Suprapubic skin (tissue), 4 donors: ENCODE measurements around the gene CISH. TPM values are rescaled to one million over a fixed set of nuclear protein-coding genes. Genes with fewer than 3 reads are reported as not detected.

Experiments
- DNase-seq, 2 donors: peaks; one replicate each; pipeline ENCODE4 v3.0.0-alpha.2; 2019; ENCODE audit warnings: low spot score in 2 of 2
- H3K27ac ChIP-seq: fragments of 200-600 bp; sonication (generic); one replicate; pipeline ENCODE4 v1.5.1; 2019
- H3K27me3 ChIP-seq: fragments of 200-600 bp; sonication (generic); one replicate; pipeline ENCODE4 v1.5.1; 2019
- H3K36me3 ChIP-seq: fragments of 200-600 bp; sonication (generic); one replicate; pipeline ENCODE4 v1.5.1; 2019
- H3K4me1 ChIP-seq: fragments of 200-600 bp; sonication (generic); one replicate; pipeline ENCODE4 v1.5.1; 2019
- H3K4me3 ChIP-seq: fragments of 200-600 bp; sonication (generic); one replicate; pipeline ENCODE4 v1.5.1; 2019; ENCODE audit warnings: mild to moderate bottlenecking
- H3K9me3 ChIP-seq: fragments of 200-600 bp; sonication (generic); one replicate; pipeline ENCODE4 v1.5.1; 2019
- CTCF ChIP-seq, 2 donors: fragments of 200-600 bp in 1 of 2; fragments of 450-650 bp in 1 of 2; sonication (generic) in 1 of 2; IDR thresholded peaks; one replicate each; pipeline ENCODE4 v1.5.1; 2016 to 2019; ENCODE audit warnings: antibody characterized with exemption in 2 of 2, mild to moderate bottlenecking in 1 of 2, moderate library complexity in 1 of 2
- EP300 ChIP-seq: sonication (generic); formaldehyde crosslinking; IDR thresholded peaks from one replicate; pipeline ENCODE4 v1.6.1; 2017; ENCODE audit warnings: antibody characterized with exemption
- POLR2A ChIP-seq, 2 donors: fragments of 450-650 bp; IDR thresholded peaks; one replicate each; pipeline ENCODE4 v1.6.1; 2017; ENCODE audit warnings: antibody characterized with exemption in 2 of 2, mild to moderate bottlenecking in 2 of 2, moderate library complexity in 2 of 2
- POLR2AphosphoS5 ChIP-seq, 3 donors: sonication (generic); formaldehyde crosslinking; IDR thresholded peaks; one replicate each; pipeline ENCODE4 v1.6.1; 2017; ENCODE audit warnings: antibody characterized with exemption in 3 of 3
- WGBS: methylation state at CpG from one replicate; pipeline ENCODE4 v1.1.5; 2018; 5-methylcytosine and 5-hydroxymethylcytosine counted together
- total RNA-seq, 4 donors: library from RNA; depleted of rRNA; stranded (reverse); fragments of >200 nt; gene quantifications; one replicate each; pipeline ENCODE4 v1.1.0, GENCODE V29; 2016

CISH gene
- total RNA-seq, 4 donors from 2014 or later, result 12.8 to 20.5 (median 14.7) TPM

- 29% methylated on average over 1 of the region's 2 CpGs for WGBS
- Histone ChIP-seq H3K27me3 (no peaks in the 10 kb centered on the region), H3K36me3 (peaks cover 52% of the 10 kb centered on the region), H3K4me1 (no peaks in the 10 kb centered on the region), H3K27ac (no peak overlapping the region), H3K4me3 (no peak overlapping the region), H3K9me3 (no peaks in the 10 kb centered on the region)
- TF ChIP-seq POLR2AphosphoS5 (IDR thresholded peaks at IDR 0.05), result no peak
- TF ChIP-seq CTCF (IDR thresholded peaks at IDR 0.05), result no peak
- no peak for TF ChIP-seq EP300
- DNase-seq, result no peak
Observed at GRCh38 chr3:50648944-50649343, 37.4 kb upstream of the CISH start.

- no peak overlapping the region for H3K4me3 ChIP-seq
- H3K9me3 ChIP-seq, result no peaks in the 10 kb centered on the region
- H3K4me1 ChIP-seq, result no peaks in the 10 kb centered on the region
- TF ChIP-seq EP300 (no peak), POLR2A (IDR thresholded peaks at IDR 0.05) (no peak), POLR2AphosphoS5 (IDR thresholded peaks at IDR 0.05) (no peak), CTCF (IDR thresholded peaks at IDR 0.05) (no peak)
- no CpG with 5 or more reads among the region's 6 CpGs for WGBS
- H3K27me3 ChIP-seq, result no peaks in the 10 kb centered on the region
- H3K27ac ChIP-seq, result no peak overlapping the region
- peaks cover 58% of the 10 kb centered on the region for H3K36me3 ChIP-seq
- no peak for DNase-seq
Observed at GRCh38 chr3:50648313-50648712, 36.7 kb upstream of the CISH start.

GRCh38 chr3:50645378-50645777 is 33.8 kb upstream of the CISH start:
- peaks cover 88% of the 10 kb centered on the region for H3K36me3 ChIP-seq
- WGBS, result 100% methylated on average over 2 of the region's 2 CpGs
- no peak for TF ChIP-seq EP300
- TF ChIP-seq POLR2A (IDR thresholded peaks at IDR 0.05), result no peak
- TF ChIP-seq CTCF (IDR thresholded peaks at IDR 0.05), result no peak
- no peak for TF ChIP-seq POLR2AphosphoS5 (IDR thresholded peaks at IDR 0.05)
- no peak for DNase-seq
- H3K4me3 ChIP-seq, result no peak overlapping the region
- H3K27me3 ChIP-seq, result no peaks in the 10 kb centered on the region
- H3K27ac ChIP-seq, result no peak overlapping the region
- H3K9me3 ChIP-seq, result no peaks in the 10 kb centered on the region
- H3K4me1 ChIP-seq, result no peaks in the 10 kb centered on the region

GRCh38 chr3:50644561-50644960 is 33.0 kb upstream of the CISH start:
- Histone ChIP-seq H3K4me1 (no peaks in the 10 kb centered on the region), H3K4me3 (no peak overlapping the region), H3K27me3 (no peaks in the 10 kb centered on the region), H3K27ac (no peak overlapping the region), H3K9me3 (no peaks in the 10 kb centered on the region), H3K36me3 (peaks cover 91% of the 10 kb centered on the region)
- WGBS, result 73% methylated on average over 7 of the region's 7 CpGs
- DNase-seq, result no peak
- TF ChIP-seq CTCF (IDR thresholded peaks at IDR 0.05), result no peak
- TF ChIP-seq EP300, result no peak

- no peak overlapping the region for H3K4me3 ChIP-seq
- H3K9me3 ChIP-seq, result no peaks in the 10 kb centered on the region
- 96% methylated on average over 1 of the region's 1 CpG for WGBS
- peaks cover 8% of the 10 kb centered on the region for H3K4me1 ChIP-seq
- H3K27me3 ChIP-seq, result no peaks in the 10 kb centered on the region
- H3K27ac ChIP-seq, result no peak overlapping the region
- H3K36me3 ChIP-seq, result peaks cover 77% of the 10 kb centered on the region
- no peak for DNase-seq
- TF ChIP-seq EP300 (no peak), POLR2A (IDR thresholded peaks at IDR 0.05) (no peak), POLR2AphosphoS5 (IDR thresholded peaks at IDR 0.05) (no peak), CTCF (IDR thresholded peaks at IDR 0.05) (no peak)
Observed at GRCh38 chr3:50642382-50642781, 30.8 kb upstream of the CISH start.
